Mucosa of stomach (tissue), 1 donor: Measurements from ENCODE around the gene ZDHHC15.
"Not testable (repeated sequence)": the region's sequence is repeated elsewhere in the genome, so short reads cannot be mapped to it uniquely, and the experiment has no call there.

Experiments used
- H3K27me3 ChIP-seq: one replicate; pipeline ENCODE4 v1.7.0; 2013; ENCODE audit warnings: mild to moderate bottlenecking, low read length; ENCODE audit not compliant: control insufficient read depth, insufficient read depth
- H3K36me3 ChIP-seq: one replicate; pipeline ENCODE4 v1.7.0; 2013; ENCODE audit warnings: low read length; ENCODE audit not compliant: control insufficient read depth, insufficient read depth
- H3K4me1 ChIP-seq: one replicate; pipeline ENCODE4 v1.7.0; 2013; ENCODE audit warnings: mild to moderate bottlenecking, low read length; ENCODE audit not compliant: control insufficient read depth, insufficient read depth
- H3K4me3 ChIP-seq: one replicate; pipeline ENCODE4 v1.7.0; 2013; ENCODE audit warnings: low read length
- H3K9ac ChIP-seq: one replicate; pipeline ENCODE4 v1.7.0; 2013; ENCODE audit warnings: mild to moderate bottlenecking, low read length, moderate library complexity
- H3K9me3 ChIP-seq: one replicate; pipeline ENCODE4 v1.7.0; 2013; ENCODE audit warnings: mild to moderate bottlenecking, low read length, moderate library complexity; ENCODE audit not compliant: control insufficient read depth
- donor health status: Pancreatic carcinoma.

ZDHHC15 gene, protein sequence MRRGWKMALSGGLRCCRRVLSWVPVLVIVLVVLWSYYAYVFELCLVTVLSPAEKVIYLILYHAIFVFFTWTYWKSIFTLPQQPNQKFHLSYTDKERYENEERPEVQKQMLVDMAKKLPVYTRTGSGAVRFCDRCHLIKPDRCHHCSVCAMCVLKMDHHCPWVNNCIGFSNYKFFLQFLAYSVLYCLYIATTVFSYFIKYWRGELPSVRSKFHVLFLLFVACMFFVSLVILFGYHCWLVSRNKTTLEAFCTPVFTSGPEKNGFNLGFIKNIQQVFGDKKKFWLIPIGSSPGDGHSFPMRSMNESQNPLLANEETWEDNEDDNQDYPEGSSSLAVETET

DNA sequence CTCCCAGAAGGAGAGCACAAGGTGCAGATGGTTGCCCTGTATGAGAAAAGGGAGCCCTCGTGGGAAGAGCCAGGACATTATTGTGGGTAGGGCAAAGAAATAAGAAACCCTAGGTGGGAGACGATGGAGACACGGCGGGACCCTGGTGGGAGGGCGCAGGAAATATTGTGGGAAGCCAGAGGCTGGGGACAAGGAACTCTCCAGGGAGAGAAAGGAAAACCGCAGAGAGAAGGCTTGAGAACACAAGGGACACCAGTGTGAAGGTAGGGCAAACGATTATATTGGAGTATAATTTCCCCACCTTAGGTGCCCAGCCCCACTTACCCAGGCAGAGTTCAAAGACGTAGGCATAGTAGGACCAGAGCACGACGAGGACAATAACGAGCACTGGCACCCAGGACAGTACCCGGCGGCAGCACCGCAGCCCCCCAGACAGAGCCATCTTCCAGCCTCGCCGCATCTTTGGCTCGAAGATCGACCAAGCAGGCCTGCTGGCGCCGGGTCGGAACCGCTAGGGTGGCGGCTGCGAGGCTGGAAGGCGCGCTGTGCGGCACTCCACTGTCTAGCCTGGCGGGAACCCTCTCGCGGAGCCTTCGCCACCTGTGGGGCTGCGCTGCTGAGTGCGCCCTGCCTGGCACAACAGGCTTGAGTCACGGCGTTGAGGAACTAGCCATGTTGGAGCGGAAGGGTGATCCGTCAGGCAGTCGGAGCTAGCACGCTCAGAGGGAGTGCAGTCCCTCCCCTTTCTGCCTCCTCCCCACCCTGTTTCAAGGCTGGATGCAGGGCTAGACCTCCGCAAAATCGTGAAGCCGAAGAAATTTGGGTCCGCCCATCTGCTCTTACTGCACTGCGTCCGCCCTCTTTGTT is at the start of gene ZDHHC15:
Gene ZDHHC15, minus strand, starts transcription at position 473 of the 867 bp plus-strand sequence. Its CDS starts 13 bp downstream, at position 460.
- Histone ChIP-seq H3K9ac (peak within 1 kb of the TSS; percentile 15), H3K36me3 (no peaks in the 10 kb centered on the region), H3K9me3 (no peaks in the 10 kb centered on the region), H3K4me1 (no peaks in the 10 kb centered on the region), H3K27me3 (no peaks in the 10 kb centered on the region), H3K4me3 (no peak within 1 kb of the TSS)

DNA sequence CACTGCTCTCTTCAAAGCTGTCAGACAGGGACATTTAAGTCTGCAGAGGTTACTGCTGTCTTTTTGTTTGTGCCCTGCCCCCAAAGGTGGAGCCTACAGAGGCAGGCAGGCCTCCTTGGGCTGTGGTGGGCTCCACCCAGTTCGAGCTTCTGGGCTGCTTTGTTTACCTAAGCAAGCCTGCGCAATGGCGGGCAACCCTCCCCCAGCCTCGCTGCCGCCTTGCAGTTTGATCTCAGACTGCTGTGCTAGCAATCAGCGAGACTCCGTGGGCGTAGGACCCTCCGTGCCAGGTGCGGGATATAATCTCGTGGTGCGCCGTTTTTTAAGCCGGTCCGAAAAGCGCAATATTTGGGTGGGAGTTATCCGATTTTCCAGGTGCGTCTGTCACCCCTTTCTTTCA is 37.7 kb upstream of the ZDHHC15 start:
- not testable (repeated sequence) for H3K4me1 ChIP-seq, H3K9me3 ChIP-seq, H3K9ac ChIP-seq, H3K27me3 ChIP-seq, H3K4me3 ChIP-seq, H3K36me3 ChIP-seq

DNA sequence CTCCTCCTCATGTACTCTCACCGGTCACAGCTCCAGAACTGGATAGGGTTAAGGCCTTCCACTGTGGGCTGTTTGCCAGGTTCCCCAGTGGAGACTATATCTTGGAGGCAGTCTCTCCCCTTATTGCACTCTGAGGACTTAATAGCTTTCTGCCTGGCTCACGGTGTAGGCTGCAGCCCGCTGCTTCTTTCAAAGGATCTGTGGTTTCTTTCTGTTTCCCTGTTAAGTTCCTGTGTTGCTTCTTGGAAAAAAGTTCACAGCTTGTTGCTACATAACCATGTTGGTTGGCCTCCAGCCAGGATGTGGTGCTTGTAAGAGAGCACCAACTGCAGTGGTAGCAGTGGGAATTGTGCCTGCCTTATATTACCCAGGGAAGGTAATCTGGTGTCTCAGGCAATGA is 24.9 kb upstream of the ZDHHC15 start:
- no peaks in the 10 kb centered on the region for H3K4me1 ChIP-seq
- no peaks in the 10 kb centered on the region for H3K9me3 ChIP-seq
- no peaks in the 10 kb centered on the region for H3K36me3 ChIP-seq
- no peaks in the 10 kb centered on the region for H3K27me3 ChIP-seq
- no peak overlapping the region for H3K4me3 ChIP-seq
- H3K9ac ChIP-seq: no peak overlapping the region

DNA sequence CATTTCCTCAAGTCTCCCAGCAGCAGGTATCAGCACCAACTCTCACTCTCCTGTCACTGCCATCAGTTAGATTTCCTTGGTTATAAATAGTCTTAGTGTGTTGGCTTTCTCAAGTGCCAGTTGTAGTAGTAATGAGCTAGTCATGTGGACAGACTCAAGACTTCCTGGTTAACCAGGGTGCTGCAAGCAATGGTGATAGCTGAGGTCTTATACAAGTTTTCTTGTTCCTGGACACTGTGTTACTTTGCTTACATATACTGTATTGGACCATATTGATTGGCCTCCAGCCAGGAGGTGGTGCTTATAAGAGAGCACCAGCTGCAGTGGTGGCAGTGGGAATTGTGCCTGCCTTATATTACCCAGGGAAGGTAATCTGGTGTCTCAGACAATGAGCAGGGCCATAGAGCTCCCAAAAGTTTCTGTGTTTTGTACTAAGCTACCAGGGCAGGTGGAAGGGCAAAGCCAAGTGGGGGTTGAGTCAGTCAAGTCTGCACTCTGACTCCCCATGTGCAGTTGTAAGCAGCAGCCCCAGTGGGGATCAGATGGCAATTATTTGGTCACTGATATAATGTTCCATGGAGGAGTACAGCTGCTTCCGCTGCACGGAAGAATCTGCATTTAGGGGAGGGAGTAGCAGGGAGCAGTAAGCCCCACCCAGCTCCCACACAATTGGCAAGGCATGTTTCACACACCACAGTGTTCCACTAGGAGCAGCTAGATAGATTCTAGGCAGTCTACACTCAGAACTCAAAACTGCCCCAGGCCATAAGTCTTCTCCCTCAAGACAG is 24.1 kb upstream of the ZDHHC15 start:
- Histone ChIP-seq H3K4me1 (no peaks in the 10 kb centered on the region), H3K36me3 (no peaks in the 10 kb centered on the region), H3K27me3 (no peaks in the 10 kb centered on the region), H3K4me3 (no peak overlapping the region), H3K9ac (no peak overlapping the region), H3K9me3 (no peaks in the 10 kb centered on the region)

DNA sequence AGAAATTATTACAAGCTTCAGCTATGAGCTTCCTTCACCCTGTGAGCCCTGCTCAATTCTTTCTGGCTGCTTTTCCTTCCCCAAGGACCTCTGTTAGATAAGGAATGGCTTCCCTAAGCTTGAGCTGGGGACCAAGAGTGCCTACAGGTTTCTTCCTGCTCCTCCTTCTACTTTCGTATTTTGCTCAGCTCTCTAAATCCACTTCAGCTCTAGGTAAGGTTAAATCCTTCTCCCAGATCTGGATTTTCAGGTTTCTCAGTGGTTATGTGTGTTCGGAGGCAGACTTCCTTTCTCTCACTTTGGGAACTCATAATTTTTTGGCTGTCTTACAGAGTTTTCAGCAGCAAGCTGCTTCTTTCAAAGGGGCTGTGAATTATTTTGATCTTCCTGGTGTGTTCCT is 21.9 kb upstream of the ZDHHC15 start:
- Histone ChIP-seq H3K9ac (no peak overlapping the region), H3K4me3 (no peak overlapping the region), H3K36me3 (no peaks in the 10 kb centered on the region), H3K9me3 (no peaks in the 10 kb centered on the region), H3K27me3 (no peaks in the 10 kb centered on the region), H3K4me1 (no peaks in the 10 kb centered on the region)

DNA sequence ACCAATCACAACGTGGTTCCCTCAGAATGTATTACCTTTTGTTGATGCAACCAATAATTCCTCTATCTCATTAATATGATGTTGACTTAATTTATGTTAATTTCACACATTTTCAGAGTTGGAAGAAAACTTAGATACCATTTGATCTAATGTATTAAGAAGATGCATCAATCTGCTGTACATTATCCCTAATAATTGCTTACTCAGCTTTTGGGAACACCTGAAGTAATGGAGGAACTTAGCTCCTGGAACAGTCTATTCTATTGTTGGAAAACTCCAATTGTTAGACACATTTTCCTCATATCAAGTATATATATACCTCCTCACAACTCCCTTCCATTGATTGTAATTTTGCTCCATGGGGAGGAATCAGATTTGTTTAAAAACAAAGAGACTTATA is 38.9 kb downstream of the ZDHHC15 start:
- no peaks in the 10 kb centered on the region for H3K4me1 ChIP-seq
- H3K27me3 ChIP-seq: no peaks in the 10 kb centered on the region

DNA sequence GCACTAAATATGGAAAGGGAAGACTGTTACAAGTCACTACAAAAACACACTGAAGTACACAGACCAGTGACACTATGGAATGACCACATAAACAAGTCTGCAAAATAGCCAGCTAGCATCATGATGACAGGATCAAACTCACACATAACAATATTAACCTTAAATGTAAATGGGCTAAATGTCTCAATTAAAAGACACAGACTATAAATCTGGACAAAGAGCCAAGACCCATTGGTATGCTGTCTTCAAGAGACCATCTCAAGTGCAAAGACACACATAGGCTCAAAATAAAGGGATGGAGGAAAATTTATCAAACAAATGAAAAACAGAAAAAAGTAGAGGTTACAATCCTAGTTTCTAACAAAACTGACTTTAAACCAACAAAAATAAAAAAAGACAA is 61.1 kb downstream of the ZDHHC15 start:
- not testable (repeated sequence) for H3K9ac ChIP-seq, H3K4me1 ChIP-seq, H3K36me3 ChIP-seq, H3K9me3 ChIP-seq, H3K4me3 ChIP-seq, H3K27me3 ChIP-seq

More for the DNA sequence above, 38.9 kb downstream of the ZDHHC15 start:
- H3K9me3 ChIP-seq: no peaks in the 10 kb centered on the region
- no peaks in the 10 kb centered on the region for H3K36me3 ChIP-seq
- no peak overlapping the region for H3K4me3 ChIP-seq
- H3K9ac ChIP-seq: no peak overlapping the region

DNA sequence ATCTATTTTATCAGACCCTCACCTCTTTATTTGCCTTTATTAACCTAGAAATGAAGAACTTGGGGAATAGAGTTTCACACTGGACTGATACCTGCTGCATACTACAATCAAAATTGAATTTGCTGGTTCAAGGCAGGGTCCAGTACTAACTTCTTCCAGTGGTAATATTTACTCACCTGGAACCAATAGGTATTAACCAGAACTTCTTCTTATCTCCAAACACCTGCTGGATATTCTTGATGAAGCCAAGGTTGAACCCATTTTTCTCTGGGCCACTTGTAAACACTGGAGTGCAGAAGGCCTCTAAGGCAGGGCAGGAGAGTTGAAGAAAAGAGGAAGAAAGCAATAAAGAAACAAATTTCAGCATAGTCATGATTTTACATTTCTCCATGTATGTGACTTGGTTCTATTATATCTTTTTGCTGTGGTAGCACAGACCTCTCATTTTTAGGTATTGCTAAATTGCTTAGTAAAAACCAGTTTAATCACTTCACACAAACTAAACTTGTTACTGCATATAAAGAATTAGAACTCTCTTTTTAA is 101.1 kb downstream of the ZDHHC15 start:
- Histone ChIP-seq H3K9me3 (no peaks in the 10 kb centered on the region), H3K27me3 (no peaks in the 10 kb centered on the region), H3K4me1 (no peaks in the 10 kb centered on the region), H3K9ac (no peak overlapping the region), H3K4me3 (no peak overlapping the region), H3K36me3 (no peaks in the 10 kb centered on the region)

DNA sequence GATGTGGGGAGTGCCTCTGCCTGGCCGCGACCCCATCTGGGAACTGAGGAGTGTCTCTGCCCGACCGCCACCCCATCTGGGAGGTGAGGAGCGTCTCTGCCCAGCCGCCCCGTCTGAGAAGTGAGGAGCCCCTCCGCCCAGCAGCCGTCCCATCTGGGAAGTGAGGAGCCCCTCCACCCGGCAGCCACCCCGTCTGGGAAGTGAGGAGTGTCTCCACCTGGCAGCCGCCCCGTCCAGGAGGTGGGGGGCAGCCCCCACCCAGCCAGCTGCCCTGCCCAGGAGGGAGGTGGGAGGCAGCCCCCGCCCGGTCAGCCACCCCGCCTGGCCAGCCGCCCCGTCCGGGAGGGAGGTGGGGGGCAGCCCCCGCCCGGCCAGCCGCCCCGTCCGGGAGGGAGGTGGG is 115.7 kb downstream of the ZDHHC15 start:
- not testable (repeated sequence) for H3K9me3 ChIP-seq, H3K36me3 ChIP-seq, H3K4me3 ChIP-seq, H3K4me1 ChIP-seq, H3K9ac ChIP-seq, H3K27me3 ChIP-seq

DNA sequence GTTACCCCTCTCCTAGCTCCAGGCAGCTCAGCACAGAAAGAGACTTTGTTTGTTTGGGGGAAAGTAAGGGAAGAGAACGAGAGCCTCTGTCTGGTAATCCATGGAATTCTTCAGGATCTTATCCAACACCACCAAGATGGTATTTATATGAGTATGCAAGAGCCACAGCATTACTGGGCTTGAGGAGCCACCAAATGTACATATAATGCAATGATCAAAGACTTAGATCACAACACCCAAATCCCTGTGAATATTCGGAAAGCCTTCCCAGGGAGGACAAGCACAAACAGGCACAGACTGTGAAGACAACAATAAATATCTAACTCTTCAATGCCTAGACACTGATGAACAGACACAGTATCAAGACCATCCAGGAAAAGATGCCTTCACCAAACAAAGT is 132.4 kb downstream of the ZDHHC15 start:
- no peaks in the 10 kb centered on the region for H3K4me1 ChIP-seq
- no peak overlapping the region for H3K4me3 ChIP-seq
- H3K27me3 ChIP-seq: no peaks in the 10 kb centered on the region
- no peaks in the 10 kb centered on the region for H3K9me3 ChIP-seq
- no peak overlapping the region for H3K9ac ChIP-seq
- H3K36me3 ChIP-seq: no peaks in the 10 kb centered on the region

DNA sequence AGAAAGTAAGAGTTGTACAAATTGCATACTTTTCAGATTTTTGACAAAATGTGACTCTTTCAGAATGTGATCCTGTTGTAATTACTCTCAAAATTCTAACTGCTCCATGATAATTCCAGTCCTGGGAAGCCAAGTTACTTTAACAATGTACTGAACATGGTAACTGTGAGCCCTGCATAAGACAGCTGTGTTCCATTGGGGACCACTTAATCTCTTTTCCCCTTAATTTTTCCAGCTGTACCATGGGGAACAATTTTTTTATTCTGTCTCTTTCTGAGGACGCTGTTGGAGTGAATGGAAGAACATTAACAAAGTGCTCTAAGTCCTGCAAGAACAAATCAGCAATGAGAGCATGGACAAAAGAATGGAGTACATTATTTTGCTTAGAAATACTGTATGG is 153.1 kb downstream of the ZDHHC15 start:
- Histone ChIP-seq H3K36me3 (no peaks in the 10 kb centered on the region), H3K4me3 (no peak overlapping the region), H3K9ac (no peak overlapping the region), H3K9me3 (no peaks in the 10 kb centered on the region), H3K27me3 (no peaks in the 10 kb centered on the region), H3K4me1 (no peaks in the 10 kb centered on the region)

DNA sequence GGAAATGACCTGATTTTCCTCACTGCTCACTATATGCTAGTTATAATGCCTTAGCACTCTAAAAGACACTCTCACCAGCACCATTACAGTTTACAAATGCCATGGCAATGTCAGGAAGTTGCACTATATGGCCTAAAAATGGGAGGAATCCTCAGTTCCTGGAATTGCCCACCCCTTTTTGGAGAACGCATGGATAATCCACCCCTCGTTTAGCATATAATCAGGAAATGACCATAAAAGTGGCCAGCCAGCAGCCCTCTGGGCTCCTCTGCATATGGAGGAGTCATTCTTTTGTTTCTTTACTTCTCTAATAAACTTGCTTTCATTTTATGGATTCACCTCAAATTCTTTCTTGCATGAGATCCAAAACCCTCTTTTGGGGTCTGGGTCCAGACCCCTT is 156.0 kb downstream of the ZDHHC15 start:
- H3K4me3 ChIP-seq: no peak overlapping the region

More for the DNA sequence above, 156.0 kb downstream of the ZDHHC15 start:
- no peaks in the 10 kb centered on the region for H3K9me3 ChIP-seq
- H3K4me1 ChIP-seq: no peaks in the 10 kb centered on the region
- H3K9ac ChIP-seq: no peak overlapping the region
- H3K27me3 ChIP-seq: no peaks in the 10 kb centered on the region
- H3K36me3 ChIP-seq: no peaks in the 10 kb centered on the region
